KBM-7 (cell line): ENCODE data around the gene RNU1-1.

Source experiments
- DNase-seq: peaks from one replicate; pipeline ENCODE4 v3.0.0-alpha.2; 2015
- in situ Hi-C: fragments of 300-500 bp; cut with MboI; formaldehyde crosslinking; loops from 2 replicates; pipeline ENCODE4 v1.14.3; 2020; ENCODE audit warnings: low sequenced_read_pairs, low pct_unique_long_range_greater_than_20kb, mixed read lengths

Gene RNU1-1

DNA sequence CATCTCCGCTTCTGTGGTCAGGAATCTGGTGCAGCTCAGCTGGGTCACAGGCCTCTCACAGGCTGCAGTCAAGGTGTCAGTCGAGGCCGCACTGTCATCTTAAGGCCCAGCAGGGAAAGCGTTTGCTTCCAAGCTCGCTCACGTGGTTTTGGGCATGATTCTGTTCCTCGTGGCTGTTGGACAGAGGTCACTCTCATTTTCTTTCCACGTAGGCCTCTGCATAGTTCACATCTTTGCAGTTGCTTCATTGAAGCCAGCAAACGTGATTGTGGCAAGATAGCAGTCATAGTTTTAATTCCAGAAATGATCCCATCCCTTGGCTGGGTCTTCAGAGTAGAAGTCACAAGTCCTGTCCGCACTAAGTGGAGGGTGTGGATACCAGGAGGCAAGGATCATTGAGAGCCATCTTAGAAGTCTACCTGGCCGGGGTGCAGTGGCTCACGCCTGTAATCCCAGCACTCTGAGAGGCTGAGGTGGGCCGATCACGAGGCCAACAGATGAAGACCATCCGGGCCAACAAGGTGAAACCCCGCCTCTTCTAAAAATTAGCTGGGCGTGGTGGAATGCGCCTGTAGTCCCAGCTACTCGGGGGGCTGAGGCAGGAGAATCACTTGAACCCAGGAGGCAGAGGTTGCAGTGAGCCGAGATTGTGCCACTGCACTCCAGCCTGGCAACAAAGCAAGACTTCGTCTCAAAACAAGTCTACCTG is 49.0 kb downstream of the RNU1-1 start:
- in situ Hi-C loops = no loop called here
- DNase-seq = no peak
